HEK293 (cell line): ENCODE results near the gene MYL6B.

ENCODE experiments used
- CTCF ChIA-PET: fragments of 350-600 bp; formaldehyde crosslinking; extraction: SDS; loops from one replicate; lab custom pipeline; 2021; ENCODE audit warnings: antibody characterized with exemption; lab: Yijun Ruan, JAX
- POLR2A ChIA-PET: fragments of 300-600 bp; formaldehyde crosslinking; extraction: SDS; loops from one replicate; lab custom pipeline; 2020; ENCODE audit warnings: antibody characterized with exemption, inconsistent platforms; lab: Yijun Ruan, JAX
- H3K27ac ChIP-seq: fragments of 200-500 bp; sonication (Bioruptor generic); 2 replicates; pipeline ENCODE4 v1.5.1; 2014; ENCODE audit warnings: low read depth, low read length, control low read depth, inconsistent platforms; ENCODE audit errors: extremely low read depth
- H3K36me3 ChIP-seq, 2 experiments: fragments of 200-500 bp in 1 of 2; sonication (Bioruptor generic) in 1 of 2; 1 replicate in 1 of 2; 2 replicates in 1 of 2; pipeline ENCODE4 v1.5.1; 2014 to 2017; ENCODE audit warnings: inconsistent platforms in 2 of 2, low read length in 2 of 2; ENCODE audit not compliant: control insufficient read depth in 2 of 2, insufficient read depth in 1 of 2
- H3K4me1 ChIP-seq: fragments of 200-500 bp; sonication (Bioruptor generic); 2 replicates; pipeline ENCODE4 v1.5.1; 2014; ENCODE audit warnings: mild to moderate bottlenecking, low read length, inconsistent platforms; ENCODE audit not compliant: control insufficient read depth, insufficient read depth
- H3K4me3 ChIP-seq: 2 replicates; pipeline ENCODE4 v1.5.1; 2011; ENCODE audit warnings: low read depth, mild to moderate bottlenecking, control low read depth, low read length, moderate library complexity
- H3K9me3 ChIP-seq: fragments of 200-500 bp; sonication (Bioruptor generic); 2 replicates; pipeline ENCODE4 v1.5.1; 2014; ENCODE audit warnings: low read depth, low read length, inconsistent platforms; ENCODE audit not compliant: control insufficient read depth, insufficient read depth
- IKZF3 ChIP-seq: fragments of 450-650 bp; IDR thresholded peaks from 2 replicates; pipeline ENCODE4 v1.5.0; 2018; ENCODE audit warnings: missing biosample characterization, mild to moderate bottlenecking, missing genetic modification characterization, moderate library complexity
- PBX3 ChIP-seq: sonication (generic); formaldehyde crosslinking; IDR thresholded peaks from 2 replicates; pipeline ENCODE4 v1.8.1; 2022; ENCODE audit warnings: mild to moderate bottlenecking, moderate library complexity, missing genetic modification reagents
- REPIN1 ChIP-seq: fragments of 450-650 bp; formaldehyde crosslinking; IDR thresholded peaks from 2 replicates; pipeline ENCODE4 v1.5.1; 2017; ENCODE audit warnings: missing biosample characterization, missing genetic modification characterization, low read depth
- SALL2 ChIP-seq: fragments of 450-650 bp; formaldehyde crosslinking; IDR thresholded peaks from 2 replicates; pipeline ENCODE4 v1.5.0; 2017; ENCODE audit warnings: missing biosample characterization, mild to moderate bottlenecking, missing genetic modification characterization, borderline replicate concordance
- SETDB1 ChIP-seq: IDR thresholded peaks from one replicate; pipeline ENCODE4 v1.6.1; 2017; ENCODE audit warnings: mild to moderate bottlenecking, low read length, moderate library complexity, mixed read lengths; ENCODE audit not compliant: insufficient read length
- SP2 ChIP-seq: fragments of 450-650 bp; formaldehyde crosslinking; IDR thresholded peaks from 2 replicates; pipeline ENCODE4 v1.5.1; 2016; ENCODE audit warnings: missing biosample characterization, missing genetic modification characterization
- SP7 ChIP-seq: fragments of 450-650 bp; formaldehyde crosslinking; IDR thresholded peaks from 2 replicates; pipeline ENCODE4 v1.5.1; 2016; ENCODE audit warnings: missing biosample characterization, missing genetic modification characterization
- ZBTB21 ChIP-seq: fragments of 450-650 bp; formaldehyde crosslinking; IDR thresholded peaks from 2 replicates; pipeline ENCODE4 v1.5.1; 2017; ENCODE audit warnings: missing biosample characterization, missing genetic modification characterization
- ZFP37 ChIP-seq: fragments of 450-650 bp; formaldehyde crosslinking; IDR thresholded peaks from 2 replicates; pipeline ENCODE4 v1.5.1; 2016; ENCODE audit warnings: missing biosample characterization, missing genetic modification characterization
- ZNF335 ChIP-seq: fragments of 450-650 bp; formaldehyde crosslinking; conservative IDR thresholded peaks from 2 replicates; pipeline ENCODE4 v1.5.1; 2016; ENCODE audit warnings: missing biosample characterization, missing genetic modification characterization
- ZNF391 ChIP-seq: fragments of 450-650 bp; formaldehyde crosslinking; IDR thresholded peaks from 2 replicates; pipeline ENCODE4 v1.5.1; 2016; ENCODE audit warnings: low read depth, missing biosample characterization, missing genetic modification characterization, borderline replicate concordance
- ZNF423 ChIP-seq: fragments of 450-650 bp; formaldehyde crosslinking; IDR thresholded peaks from 2 replicates; pipeline ENCODE4 v1.5.1; 2016; ENCODE audit warnings: missing biosample characterization, missing genetic modification characterization
- ZNF426 ChIP-seq: fragments of 450-650 bp; formaldehyde crosslinking; IDR thresholded peaks from 2 replicates; pipeline ENCODE4 v1.5.1; 2017; ENCODE audit warnings: missing biosample characterization, missing genetic modification characterization, mild to moderate bottlenecking, inconsistent platforms, moderate library complexity
- ZNF596 ChIP-seq: fragments of 450-650 bp; IDR thresholded peaks from 2 replicates; pipeline ENCODE4 v1.5.0; 2018; ENCODE audit warnings: missing biosample characterization, mild to moderate bottlenecking, missing genetic modification characterization, moderate library complexity
- ZNF707 ChIP-seq: fragments of 450-650 bp; formaldehyde crosslinking; IDR thresholded peaks from 2 replicates; pipeline ENCODE4 v1.5.1; 2016; ENCODE audit warnings: missing biosample characterization, missing genetic modification characterization
- TF ChIP-seq, protein P1 (sequence below): fragments of 450-650 bp; formaldehyde crosslinking; IDR thresholded peaks from 2 replicates; pipeline ENCODE4 v1.5.1; 2016; ENCODE audit warnings: missing biosample characterization, missing genetic modification characterization
- TF ChIP-seq, protein P2 (sequence below): IDR thresholded peaks from 2 replicates; pipeline ENCODE4 v1.6.1; 2011; ENCODE audit warnings: mild to moderate bottlenecking, low read depth, low read length, borderline replicate concordance

MYL6B gene

GRCh38 chr12:56154818-56155217 is 2.4 kb downstream of the MYL6B start:
- ChIA-PET POLR2A (interaction anchor here (0.7 to 3.8 kb wide), 3 partner anchors 8 to 42 kb away, joined by 3 to 20 read pairs (median 5); partner anchors contain the start of gene ESYT1), CTCF (interaction anchor here (1.0 to 2.2 kb wide), 5 partner anchors 26 to 36 kb away, joined by 3 to 8 read pairs (median 6); partner anchors contain the start of genes ESYT1, SMARCC2 and ZC3H10)
- Histone ChIP-seq H3K9me3 (no peaks in the 10 kb centered on the region), H3K36me3 (peaks cover 4 to 29% of the 10 kb centered on the region in 2 experiments), H3K4me1 (peaks cover 3% of the 10 kb centered on the region; the same call in 1 of the 2 replicates), H3K27ac (no peak overlapping the region), H3K4me3 (no peak overlapping the region)
- TF ChIP-seq SP7, result no peak
- TF ChIP-seq SALL2 (tag by site-specific recombination), result no peak
- TF ChIP-seq ZNF596 (tag by site-specific recombination), result no peak
- TF ChIP-seq ZBTB21 (tag by site-specific recombination), result no peak
- TF ChIP-seq, protein P1, sequence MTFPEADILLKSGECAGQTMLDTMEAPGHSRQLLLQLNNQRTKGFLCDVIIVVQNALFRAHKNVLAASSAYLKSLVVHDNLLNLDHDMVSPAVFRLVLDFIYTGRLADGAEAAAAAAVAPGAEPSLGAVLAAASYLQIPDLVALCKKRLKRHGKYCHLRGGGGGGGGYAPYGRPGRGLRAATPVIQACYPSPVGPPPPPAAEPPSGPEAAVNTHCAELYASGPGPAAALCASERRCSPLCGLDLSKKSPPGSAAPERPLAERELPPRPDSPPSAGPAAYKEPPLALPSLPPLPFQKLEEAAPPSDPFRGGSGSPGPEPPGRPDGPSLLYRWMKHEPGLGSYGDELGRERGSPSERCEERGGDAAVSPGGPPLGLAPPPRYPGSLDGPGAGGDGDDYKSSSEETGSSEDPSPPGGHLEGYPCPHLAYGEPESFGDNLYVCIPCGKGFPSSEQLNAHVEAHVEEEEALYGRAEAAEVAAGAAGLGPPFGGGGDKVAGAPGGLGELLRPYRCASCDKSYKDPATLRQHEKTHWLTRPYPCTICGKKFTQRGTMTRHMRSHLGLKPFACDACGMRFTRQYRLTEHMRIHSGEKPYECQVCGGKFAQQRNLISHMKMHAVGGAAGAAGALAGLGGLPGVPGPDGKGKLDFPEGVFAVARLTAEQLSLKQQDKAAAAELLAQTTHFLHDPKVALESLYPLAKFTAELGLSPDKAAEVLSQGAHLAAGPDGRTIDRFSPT (tag by site-specific recombination), result no peak
- TF ChIP-seq, protein P2, sequence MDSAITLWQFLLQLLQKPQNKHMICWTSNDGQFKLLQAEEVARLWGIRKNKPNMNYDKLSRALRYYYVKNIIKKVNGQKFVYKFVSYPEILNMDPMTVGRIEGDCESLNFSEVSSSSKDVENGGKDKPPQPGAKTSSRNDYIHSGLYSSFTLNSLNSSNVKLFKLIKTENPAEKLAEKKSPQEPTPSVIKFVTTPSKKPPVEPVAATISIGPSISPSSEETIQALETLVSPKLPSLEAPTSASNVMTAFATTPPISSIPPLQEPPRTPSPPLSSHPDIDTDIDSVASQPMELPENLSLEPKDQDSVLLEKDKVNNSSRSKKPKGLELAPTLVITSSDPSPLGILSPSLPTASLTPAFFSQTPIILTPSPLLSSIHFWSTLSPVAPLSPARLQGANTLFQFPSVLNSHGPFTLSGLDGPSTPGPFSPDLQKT, result no peak
- no peak for TF ChIP-seq ZNF707 (tag by site-specific recombination)
- TF ChIP-seq ZNF391 (tag by site-specific recombination), result no peak
- TF ChIP-seq PBX3 (CRISPR knock-in tag), result no peak
- no peak for TF ChIP-seq ZFP37
- TF ChIP-seq SETDB1, result no peak
- TF ChIP-seq ZNF423, result no peak
- TF ChIP-seq REPIN1 (tag by site-specific recombination), result no peak

DNA sequence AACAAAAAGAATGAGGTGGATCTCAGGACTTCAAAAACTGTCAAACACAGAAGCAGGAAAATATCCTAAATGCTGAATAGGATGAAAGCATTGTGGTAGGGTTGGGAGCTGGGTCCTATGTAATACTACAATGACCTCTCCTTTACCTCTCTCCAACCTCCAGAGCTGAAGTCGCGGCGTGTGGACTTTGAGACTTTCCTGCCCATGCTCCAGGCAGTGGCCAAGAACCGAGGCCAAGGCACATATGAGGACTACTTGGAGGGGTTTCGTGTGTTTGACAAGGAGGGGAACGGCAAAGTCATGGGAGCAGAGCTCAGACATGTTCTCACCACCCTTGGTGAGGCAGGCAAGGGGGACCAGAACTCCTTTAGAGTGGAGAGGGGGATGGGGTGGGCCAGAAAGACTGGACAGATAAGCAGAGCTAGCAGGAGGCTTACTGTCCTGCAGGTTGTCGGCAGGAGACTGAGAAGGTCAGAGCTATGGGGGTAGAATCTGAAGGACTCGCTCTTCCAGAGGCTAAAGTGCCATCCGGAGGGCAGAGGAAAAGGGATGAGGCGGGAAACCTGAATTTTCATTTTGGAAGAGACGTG is 3.0 kb downstream of the MYL6B start:
- CTCF ChIA-PET, result interaction anchor here (1.0 to 2.2 kb wide), 4 partner anchors 27 to 36 kb away, joined by 6 to 8 read pairs (median 6); partner anchors contain the start of genes ESYT1, SMARCC2 and ZC3H10
- Histone ChIP-seq H3K27ac (no peak overlapping the region), H3K4me1 (peaks cover 3% of the 10 kb centered on the region; the same call in 1 of the 2 replicates), H3K9me3 (no peaks in the 10 kb centered on the region), H3K4me3 (no peak overlapping the region), H3K36me3 (peaks cover 4 to 34% of the 10 kb centered on the region in 2 experiments)
- TF ChIP-seq SP2 (no peak), IKZF3 (tag by site-specific recombination) (0 out of 2 replicates have a peak, but pooled peaks have one; percentile 37), ZNF426 (tag by site-specific recombination) (no peak), ZNF335 (tag by site-specific recombination) (no peak)
- POLR2A ChIA-PET, result interaction anchor here (0.7 to 3.8 kb wide), 4 partner anchors 8 to 101 kb away, joined by 3 to 20 read pairs (median 4); partner anchors contain the start of gene ESYT1
